Activated CD4-positive, alpha-beta T cell treated with anti-CD3 and anti-CD28 coated beads, Interleukin-10, Interleukin-2, amounts not matched to agents 100 ng/mL and 50 ng/mL, durations not matched to agents 16 hours and 8 hours (primary cell): Measurements from ENCODE around the gene SYNPO.

Experiments
- DNase-seq: peaks from one replicate; pipeline ENCODE4 v3.0.0-alpha.2; 2020

Gene SYNPO

GRCh38 chr5:150626853-150627276 is 13.6 kb upstream of the SYNPO start:
- no peak for DNase-seq

GRCh38 chr5:150627731-150628545 is 12.5 kb upstream of the SYNPO start:
- no peak for DNase-seq

- DNase-seq: no peak
Observed at GRCh38 chr5:150628936-150629485, 11.4 kb upstream of the SYNPO start.

GRCh38 chr5:150630016-150630415 is 10.4 kb upstream of the SYNPO start:
- no peak for DNase-seq

- no peak for DNase-seq
Observed at GRCh38 chr5:150630461-150631325, 9.8 kb upstream of the SYNPO start.

GRCh38 chr5:150631326-150631701 is 9.1 kb upstream of the SYNPO start:
- DNase-seq: no peak

- DNase-seq: no peak
Observed at GRCh38 chr5:150632305-150633160, 7.9 kb upstream of the SYNPO start.

GRCh38 chr5:150633429-150633828 is 7.0 kb upstream of the SYNPO start:
- no peak for DNase-seq

- DNase-seq: no peak
Observed at GRCh38 chr5:150636391-150637244, 3.8 kb upstream of the SYNPO start.

GRCh38 chr5:150637245-150638052 is 3.0 kb upstream of the SYNPO start:
- DNase-seq: no peak

- DNase-seq: no peak
Observed at GRCh38 chr5:150638053-150638444, 2.4 kb upstream of the SYNPO start.

- DNase-seq: no peak
Observed at GRCh38 chr5:150638488-150639376, 1.7 kb upstream of the SYNPO start.

- no peak for DNase-seq
Observed at GRCh38 chr5:150639377-150639692, 1.1 kb upstream of the SYNPO start.

GRCh38 chr5:150639751-150640150 is 709 bp upstream of the SYNPO start:
- no peak for DNase-seq

- DNase-seq: no peak
Observed at GRCh38 chr5:150641006-150641570, 628 bp downstream of the SYNPO start.

GRCh38 chr5:150641824-150642566 is 1.5 kb downstream of the SYNPO start:
- DNase-seq: no peak

GRCh38 chr5:150642567-150642927 is 2.1 kb downstream of the SYNPO start:
- DNase-seq: no peak

GRCh38 chr5:150642991-150643710 is 2.7 kb downstream of the SYNPO start:
- DNase-seq: no peak
